ENCODE data around the gene PTPN1. TPM values are rescaled to one million over a fixed set of nuclear protein-coding genes. Genes with fewer than 3 reads are reported as not detected.

PTPN1 gene
- total RNA-seq, 6 experiments from 2014 or later = 37.8 to 46.5 (median 45.2) TPM

- peaks cover 20% of the 10 kb centered on the region for H3K4me1 Mint-ChIP-seq (ENCODE audit: low read depth)
- H3K27me3 Mint-ChIP-seq (ENCODE audit: insufficient read depth) = no peaks in the 10 kb centered on the region; the same call in 1 of the 2 replicates
- TF ChIP-seq, protein P1, sequence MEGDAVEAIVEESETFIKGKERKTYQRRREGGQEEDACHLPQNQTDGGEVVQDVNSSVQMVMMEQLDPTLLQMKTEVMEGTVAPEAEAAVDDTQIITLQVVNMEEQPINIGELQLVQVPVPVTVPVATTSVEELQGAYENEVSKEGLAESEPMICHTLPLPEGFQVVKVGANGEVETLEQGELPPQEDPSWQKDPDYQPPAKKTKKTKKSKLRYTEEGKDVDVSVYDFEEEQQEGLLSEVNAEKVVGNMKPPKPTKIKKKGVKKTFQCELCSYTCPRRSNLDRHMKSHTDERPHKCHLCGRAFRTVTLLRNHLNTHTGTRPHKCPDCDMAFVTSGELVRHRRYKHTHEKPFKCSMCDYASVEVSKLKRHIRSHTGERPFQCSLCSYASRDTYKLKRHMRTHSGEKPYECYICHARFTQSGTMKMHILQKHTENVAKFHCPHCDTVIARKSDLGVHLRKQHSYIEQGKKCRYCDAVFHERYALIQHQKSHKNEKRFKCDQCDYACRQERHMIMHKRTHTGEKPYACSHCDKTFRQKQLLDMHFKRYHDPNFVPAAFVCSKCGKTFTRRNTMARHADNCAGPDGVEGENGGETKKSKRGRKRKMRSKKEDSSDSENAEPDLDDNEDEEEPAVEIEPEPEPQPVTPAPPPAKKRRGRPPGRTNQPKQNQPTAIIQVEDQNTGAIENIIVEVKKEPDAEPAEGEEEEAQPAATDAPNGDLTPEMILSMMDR (IDR thresholded peaks at IDR 0.05) = no peak
- H3K9me3 Mint-ChIP-seq = no peaks in the 10 kb centered on the region
- H3K36me3 Mint-ChIP-seq (ENCODE audit: low read depth) = peaks cover 21% of the 10 kb centered on the region
- no peak overlapping the region for H3K27ac Mint-ChIP-seq
- H3K4me3 Mint-ChIP-seq = no peak overlapping the region
- no peak for DNase-seq
Measured at GRCh38 chr20:50585678-50586077, 75.5 kb downstream of the PTPN1 start.

- Mint-ChIP-seq H3K27ac (no peak overlapping the region), H3K4me1 (ENCODE audit: low read depth) (peaks cover 11% of the 10 kb centered on the region), H3K4me3 (no peak overlapping the region), H3K9me3 (no peaks in the 10 kb centered on the region), H3K36me3 (ENCODE audit: low read depth) (peaks cover 18% of the 10 kb centered on the region), H3K27me3 (ENCODE audit: insufficient read depth) (peaks cover 2% of the 10 kb centered on the region; the same call in 1 of the 2 replicates)
- no peak for DNase-seq
- TF ChIP-seq, protein P1 (IDR thresholded peaks at IDR 0.05) = no peak
Measured at GRCh38 chr20:50586531-50587232, 76.5 kb downstream of the PTPN1 start.

DNA sequence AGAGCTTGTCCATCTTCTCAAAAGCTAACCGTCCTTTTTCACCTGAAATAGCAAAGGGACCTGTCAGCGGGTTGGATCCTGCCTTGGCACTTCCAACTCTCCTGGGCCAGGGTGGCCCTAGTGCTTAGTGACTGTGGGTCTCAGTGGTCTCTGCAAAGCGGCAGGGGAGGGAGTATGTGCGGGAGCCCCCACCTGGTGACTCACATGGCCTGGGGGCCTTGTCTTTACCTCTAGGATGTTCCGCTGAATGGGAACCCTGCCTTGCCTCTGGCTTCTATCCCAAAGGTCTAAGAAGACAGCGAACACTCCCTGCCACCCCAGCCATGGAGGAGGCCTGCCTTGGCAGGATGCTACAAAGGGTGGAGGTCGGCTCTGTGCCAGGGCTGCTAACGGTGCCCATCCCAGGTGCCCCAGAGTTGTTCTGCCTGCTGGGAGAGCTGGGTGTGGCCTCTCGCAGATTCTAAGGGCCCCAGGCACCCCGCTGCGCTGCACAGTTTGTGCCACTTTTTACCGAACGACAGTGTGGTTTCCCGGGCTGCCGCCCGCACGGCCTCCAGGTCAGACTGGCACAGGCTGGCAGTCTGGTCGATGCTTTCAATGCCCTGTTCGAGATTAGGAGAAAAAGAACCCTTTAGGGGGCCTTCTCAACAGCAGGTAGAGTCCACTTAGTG lies 77.2 kb downstream of the PTPN1 start:
- no peak overlapping the region for H3K27ac Mint-ChIP-seq
- no peak overlapping the region for H3K4me3 Mint-ChIP-seq
- no peak for DNase-seq
- peaks cover 4% of the 10 kb centered on the region for H3K27me3 Mint-ChIP-seq (ENCODE audit: insufficient read depth)
- no peaks in the 10 kb centered on the region for H3K9me3 Mint-ChIP-seq
- TF ChIP-seq, protein P1 (IDR thresholded peaks at IDR 0.05) = no peak
- H3K36me3 Mint-ChIP-seq (ENCODE audit: low read depth) = peaks cover 18% of the 10 kb centered on the region
- H3K4me1 Mint-ChIP-seq (ENCODE audit: low read depth) = peaks cover 11% of the 10 kb centered on the region

- H3K27me3 Mint-ChIP-seq (ENCODE audit: insufficient read depth) = peaks cover 4% of the 10 kb centered on the region
- peak; percentile 63 for DNase-seq
- no peak overlapping the region for H3K27ac Mint-ChIP-seq
Measured at GRCh38 chr20:50588034-50588736, 78.0 kb downstream of the PTPN1 start.

More at GRCh38 chr20:50588034-50588736, 78.0 kb downstream of the PTPN1 start:
- Mint-ChIP-seq H3K9me3 (no peaks in the 10 kb centered on the region), H3K36me3 (ENCODE audit: low read depth) (peaks cover 13% of the 10 kb centered on the region), H3K4me3 (no peak overlapping the region), H3K4me1 (ENCODE audit: low read depth) (peaks cover 10% of the 10 kb centered on the region)
- TF ChIP-seq, protein P1 (IDR thresholded peaks at IDR 0.05) = peak; percentile 98

Measured in HFFc6 (cell line).